ENCODE results near the gene GLT8D2.

The GLT8D2 gene, protein sequence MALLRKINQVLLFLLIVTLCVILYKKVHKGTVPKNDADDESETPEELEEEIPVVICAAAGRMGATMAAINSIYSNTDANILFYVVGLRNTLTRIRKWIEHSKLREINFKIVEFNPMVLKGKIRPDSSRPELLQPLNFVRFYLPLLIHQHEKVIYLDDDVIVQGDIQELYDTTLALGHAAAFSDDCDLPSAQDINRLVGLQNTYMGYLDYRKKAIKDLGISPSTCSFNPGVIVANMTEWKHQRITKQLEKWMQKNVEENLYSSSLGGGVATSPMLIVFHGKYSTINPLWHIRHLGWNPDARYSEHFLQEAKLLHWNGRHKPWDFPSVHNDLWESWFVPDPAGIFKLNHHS

GRCh38 chr12:104049903-104050356, at the start of gene GLT8D2:
Gene GLT8D2 (minus strand): TSS chr12:104050187. CDS start chr12:104019648, 30,539 bp downstream.
- DNase-seq: no peak

- no peak for DNase-seq
These were observed 48.0 kb upstream of the GLT8D2 start for GRCh38 chr12:104097954-104098353.

- DNase-seq: no peak
These were observed 45.3 kb upstream of the GLT8D2 start for GRCh38 chr12:104095289-104095688.

DNA sequence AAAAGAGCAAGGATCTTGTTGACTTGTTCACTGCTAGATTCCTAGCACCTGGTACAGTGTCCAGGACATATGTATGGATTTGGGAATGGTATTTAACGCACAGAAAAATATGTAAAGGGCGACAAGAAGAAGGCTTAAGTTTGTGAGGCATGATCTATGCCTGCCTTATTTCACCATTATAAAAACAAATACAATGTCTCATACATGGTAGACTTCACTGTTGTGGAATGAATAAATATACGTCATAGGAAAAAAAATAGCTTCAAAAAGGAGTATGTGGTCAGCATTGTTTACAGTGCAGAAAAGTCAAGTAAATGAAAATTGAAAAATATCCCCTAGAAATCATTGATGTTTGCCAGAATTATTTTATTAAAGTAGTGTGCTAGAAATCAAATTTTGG, 44.3 kb upstream of the GLT8D2 start:
- DNase-seq: no peak

DNA sequence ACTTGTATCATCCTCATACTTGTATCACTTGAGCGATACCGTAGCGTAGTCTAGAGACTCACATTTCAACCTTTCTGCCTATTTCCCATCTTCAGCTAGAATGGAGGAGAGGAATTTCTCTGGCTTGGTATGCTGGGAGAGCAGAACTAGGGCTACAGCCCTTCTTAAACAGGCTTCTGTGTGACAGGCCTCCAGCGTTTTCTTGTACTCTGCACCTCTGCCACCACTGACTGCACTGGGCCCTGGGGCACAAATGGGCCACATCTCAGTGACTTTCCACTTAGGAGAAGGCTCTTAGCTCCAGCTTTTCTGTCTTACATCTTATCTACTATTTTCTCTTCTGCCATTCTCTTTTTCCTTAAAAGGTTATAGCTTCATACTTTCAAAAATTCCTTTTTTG, 41.1 kb upstream of the GLT8D2 start:
- DNase-seq: no peak

GRCh38 chr12:104090685-104091084, 40.7 kb upstream of the GLT8D2 start:
- DNase-seq: no peak

GRCh38 chr12:104083769-104084475, 33.9 kb upstream of the GLT8D2 start:
- no peak for DNase-seq

DNA sequence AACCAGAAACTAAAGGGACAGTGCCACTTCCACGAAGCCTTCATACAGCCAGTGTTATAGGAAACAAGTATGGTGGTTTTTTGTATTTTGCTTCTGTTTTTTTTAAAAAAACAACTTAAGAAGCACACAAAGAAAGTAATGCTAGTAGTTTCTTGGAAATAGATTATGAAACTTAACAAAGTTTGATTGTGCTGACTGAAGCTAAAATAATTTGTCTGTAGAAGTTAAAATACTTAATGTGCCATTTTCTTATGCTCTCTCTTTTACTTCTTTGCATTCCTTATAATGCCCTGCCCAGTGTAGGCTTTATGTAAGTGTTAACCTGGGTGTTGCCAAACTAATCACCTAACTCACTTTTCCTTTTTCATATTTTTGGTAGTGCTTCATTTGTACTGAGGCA, 30.8 kb upstream of the GLT8D2 start:
- DNase-seq: no peak

GRCh38 chr12:104079024-104079423, 29.0 kb upstream of the GLT8D2 start:
- no peak for DNase-seq

- no peak for DNase-seq
These were observed 23.7 kb upstream of the GLT8D2 start for GRCh38 chr12:104073699-104074098.

GRCh38 chr12:104072099-104072498, 22.1 kb upstream of the GLT8D2 start:
- no peak for DNase-seq

DNA sequence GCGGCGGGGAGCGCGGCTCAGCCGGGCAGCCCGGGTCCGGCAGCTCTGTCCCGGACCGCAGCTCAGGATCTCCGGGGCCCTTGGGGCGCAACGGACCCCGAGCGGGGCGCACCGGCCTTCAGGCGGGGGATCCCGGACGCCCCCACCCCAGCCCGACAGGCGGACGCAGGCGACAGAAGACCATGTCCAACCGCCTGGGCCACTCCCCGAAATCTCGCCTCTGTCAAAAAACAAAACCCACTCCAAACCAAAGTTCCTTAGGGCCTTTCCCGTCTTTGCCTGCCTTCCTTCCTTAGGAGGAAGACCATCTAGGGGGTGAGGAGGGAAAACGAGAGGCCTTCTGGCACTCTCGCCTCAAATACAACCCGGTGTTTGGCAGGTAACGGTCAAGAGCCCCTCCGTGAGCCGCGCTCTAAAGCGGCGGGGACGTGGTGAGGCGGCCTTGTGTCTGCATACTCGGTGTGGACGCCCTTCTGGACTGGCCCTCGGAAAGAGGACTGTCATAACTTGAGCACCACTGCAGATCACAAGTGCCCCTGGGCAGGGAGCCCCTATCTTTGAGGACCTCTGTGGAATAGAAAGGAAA, 14.9 kb upstream of the GLT8D2 start:
- DNase-seq: no peak

DNA sequence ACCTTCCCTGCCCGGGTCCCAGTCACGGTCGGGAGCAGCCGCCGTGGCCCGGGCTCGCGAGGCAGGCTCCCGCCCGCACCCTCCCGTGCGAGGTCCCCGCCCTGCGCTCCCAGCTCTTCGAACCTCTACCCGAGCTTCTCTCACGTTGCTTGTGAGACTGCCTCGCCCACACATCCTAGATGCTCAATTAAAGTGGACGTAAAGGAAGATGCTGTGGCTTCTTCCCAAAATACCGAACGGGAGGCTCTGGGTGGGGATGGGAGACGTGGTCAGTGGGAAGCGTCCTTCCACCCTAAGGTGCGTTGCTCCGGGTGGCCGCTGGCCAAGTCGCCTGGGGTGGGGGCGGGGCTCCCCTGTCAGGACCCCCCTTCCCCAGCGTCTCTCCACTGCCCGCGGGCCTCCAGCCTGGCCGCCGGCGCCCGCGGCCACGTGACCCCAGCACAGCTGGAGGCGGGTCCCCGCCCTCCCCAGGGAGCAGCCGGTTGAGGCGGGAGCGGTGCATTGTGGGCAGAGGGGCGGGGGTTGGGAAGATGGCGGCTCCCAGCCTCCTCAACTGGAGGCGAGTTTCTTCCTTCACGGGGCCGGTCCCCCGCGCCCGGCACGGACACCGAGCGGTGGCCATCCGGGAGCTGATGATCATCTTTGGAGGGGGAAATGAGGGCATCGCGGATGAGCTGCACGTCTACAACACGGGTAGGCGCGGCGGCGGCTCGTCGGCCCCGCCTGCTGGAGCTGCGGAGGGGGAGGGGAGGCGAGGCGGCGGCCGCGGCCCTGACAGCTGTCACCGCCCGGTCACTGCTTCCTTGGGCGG, 14.2 kb upstream of the GLT8D2 start, which contains the start of gene HCFC2:
HCFC2 (plus strand) TSS at position 501 of the 811 bp plus-strand sequence; CDS start at position 531, 30 bp downstream.
- DNase-seq: peak; percentile 71

GRCh38 chr12:104063712-104064030, 13.7 kb upstream of the GLT8D2 start:
- DNase-seq: no peak

DNA sequence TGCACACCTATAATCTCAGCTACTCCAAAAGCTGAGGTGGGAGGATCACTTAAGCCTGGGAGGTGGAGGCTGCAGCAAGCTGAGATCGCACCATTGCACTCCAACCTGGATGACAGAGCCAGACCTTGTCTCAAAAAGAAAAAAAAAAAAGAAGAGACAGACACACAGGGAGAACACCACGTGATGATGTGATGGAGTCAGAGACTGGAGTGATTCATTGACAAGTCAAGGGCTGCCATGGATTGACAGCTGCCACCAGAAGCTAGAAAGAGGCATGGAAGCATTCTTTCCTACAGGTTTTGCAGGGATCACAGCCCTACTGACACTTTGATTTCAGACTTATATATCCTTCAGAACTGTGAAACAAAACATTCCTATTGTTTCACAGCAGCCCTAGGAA, 10.8 kb upstream of the GLT8D2 start:
- no peak for DNase-seq

DNA sequence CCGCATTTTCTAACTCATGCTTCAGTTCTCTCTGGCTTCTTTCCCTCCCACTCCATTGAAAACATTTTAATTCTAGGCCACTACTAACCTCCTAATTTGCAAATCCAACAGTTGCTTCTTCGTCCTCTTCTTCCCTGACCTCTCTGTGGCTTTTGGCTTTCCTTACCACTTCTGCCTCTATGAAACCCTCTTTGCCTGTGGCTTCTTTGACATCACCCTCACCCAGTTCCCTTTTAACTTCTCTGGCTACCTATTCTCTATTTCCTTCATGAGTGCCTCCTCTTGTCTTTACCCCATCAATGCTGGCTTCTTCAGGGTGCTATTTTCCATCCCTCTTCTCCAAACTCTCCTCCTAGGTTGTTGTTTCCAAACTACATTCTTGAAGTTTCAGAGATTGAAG, 10.0 kb upstream of the GLT8D2 start:
- DNase-seq: no peak

DNA sequence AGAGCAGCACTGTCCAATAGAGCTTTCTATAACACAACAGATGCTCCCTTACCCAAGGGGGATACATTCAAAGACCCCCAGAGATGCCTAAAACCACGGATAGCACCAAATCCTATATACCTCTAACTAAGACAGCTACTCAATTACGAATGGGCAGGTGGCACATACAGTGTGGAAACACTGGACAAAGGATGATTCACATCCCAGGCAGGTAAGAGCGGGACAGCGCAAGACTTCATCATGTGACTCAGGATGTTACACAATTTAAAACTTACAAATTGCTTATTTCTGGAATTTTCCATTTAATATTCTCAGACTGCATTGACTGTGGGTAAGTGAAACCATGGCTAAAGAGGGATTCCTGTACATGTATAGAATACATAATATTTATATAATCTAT, 8.8 kb upstream of the GLT8D2 start:
- DNase-seq: no peak

DNA sequence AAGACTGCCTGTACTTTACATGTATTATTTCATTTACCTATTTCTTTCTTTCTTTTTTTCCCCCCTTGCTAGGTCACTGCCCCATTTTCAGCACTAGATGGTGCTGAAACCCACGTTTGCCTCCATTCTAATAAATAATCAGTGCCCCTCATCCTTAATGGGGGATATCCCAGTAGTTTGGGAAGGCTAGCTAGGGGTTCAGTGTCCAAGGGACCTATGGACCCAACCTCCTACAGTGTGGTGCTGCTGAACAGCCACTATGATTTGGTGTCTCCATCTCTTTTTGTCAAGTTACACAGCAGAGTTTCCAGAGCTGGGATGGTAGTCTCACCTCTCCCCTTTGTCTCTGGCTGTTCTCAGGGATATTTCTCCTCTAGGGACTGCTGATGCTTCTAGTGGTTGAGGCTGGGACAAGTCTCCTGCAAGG, 7.8 kb upstream of the GLT8D2 start:
- no peak for DNase-seq

GRCh38 chr12:104056419-104056972, 6.5 kb upstream of the GLT8D2 start:
- no peak for DNase-seq

- DNase-seq: peak; percentile 50
These were observed 5.8 kb upstream of the GLT8D2 start for GRCh38 chr12:104055686-104056388.

DNA sequence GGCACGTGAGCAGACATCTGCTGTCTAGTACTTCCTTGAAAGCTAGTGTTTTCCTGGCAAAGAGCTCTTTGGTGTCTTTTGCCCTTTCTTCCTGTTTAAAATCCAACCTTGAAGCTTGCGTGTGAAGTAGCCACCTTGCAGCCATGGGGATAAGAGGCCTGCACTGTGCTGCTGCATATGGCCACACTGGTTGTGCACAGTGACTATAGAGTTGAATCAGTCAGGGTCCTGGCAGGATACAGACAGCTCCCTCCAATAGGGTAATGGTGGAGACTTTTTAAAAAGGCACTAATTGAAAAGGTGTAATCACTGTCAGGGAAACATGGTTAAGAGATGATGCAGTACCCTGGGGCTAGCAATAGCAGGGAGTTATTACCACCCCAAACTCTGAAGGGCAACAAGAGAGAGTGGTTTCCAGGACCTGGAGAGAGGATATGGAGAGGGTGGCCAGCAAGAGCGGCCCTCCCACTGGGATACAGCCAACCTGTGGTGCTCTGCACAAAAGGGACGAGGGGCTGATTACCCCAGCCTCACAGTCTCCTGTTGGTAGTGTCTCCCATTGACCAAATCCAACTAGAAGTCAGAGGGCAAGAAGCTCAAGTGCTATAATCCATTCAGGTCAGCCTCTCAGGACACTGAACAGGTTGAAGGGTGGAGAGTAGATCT, 4.8 kb upstream of the GLT8D2 start:
- no peak for DNase-seq

- DNase-seq: no peak
These were observed 449 bp upstream of the GLT8D2 start for GRCh38 chr12:104050436-104050835.

Data from NCI-H1417 treated with DMSO at 0.1 percent for 48 hours (cell line).